ENCODE measurements around the gene RASSF9. TPM values are rescaled to one million over a fixed set of nuclear protein-coding genes. Genes with fewer than 3 reads are reported as not detected.

RASSF9 gene
- total RNA-seq, 1 donor from 2014 or later: not detected

DNA sequence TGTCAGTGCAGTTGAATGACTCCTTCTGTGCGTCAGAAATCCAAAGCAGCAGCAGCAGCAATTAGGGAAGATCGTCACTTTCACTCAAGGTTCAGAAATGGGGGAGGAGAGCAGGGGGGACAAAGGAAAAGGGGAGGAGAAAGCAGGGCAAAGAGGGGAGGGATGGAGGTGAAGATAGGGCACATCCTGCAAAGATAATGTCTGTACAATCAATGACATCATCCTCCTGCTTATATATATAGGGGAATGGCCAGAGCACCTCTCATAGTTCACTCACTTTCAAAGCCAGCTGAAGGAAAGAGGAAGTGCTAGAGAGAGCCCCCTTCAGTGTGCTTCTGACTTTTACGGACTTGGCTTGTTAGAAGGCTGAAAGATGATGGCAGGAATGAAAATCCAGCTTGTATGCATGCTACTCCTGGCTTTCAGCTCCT, 37.8 kb upstream of the RASSF9 start, which contains the start of gene NTS:
NTS (plus strand) TSS at position 265 of the 431 bp plus-strand sequence; CDS start at position 374, 109 bp downstream.
- H3K9me3 Mint-ChIP-seq: no peaks in the 10 kb centered on the region
- no peaks in the 10 kb centered on the region for H3K27me3 Mint-ChIP-seq (ENCODE audit: insufficient read depth, low read depth)
- H4K20me1 ChIP-seq (ENCODE audit: low read depth): no peaks in the 10 kb centered on the region
- no peaks in the 10 kb centered on the region for H3K79me2 ChIP-seq (ENCODE audit: low read depth)
- H3K4me1 ChIP-seq: peaks cover 6% of the 10 kb centered on the region
- peak within 1 kb of the TSS; percentile 43 for H2AFZ ChIP-seq (replicated peaks)
- H3K4me2 ChIP-seq: peak within 1 kb of the TSS; percentile 56
- H3K9me3 ChIP-seq (ENCODE audit: low read depth): no peaks in the 10 kb centered on the region
- no peak within 1 kb of the TSS for H3K9ac ChIP-seq
- peak; percentile 42 for DNase-seq (ENCODE audit: low spot score)
- H3K27me3 ChIP-seq: no peaks in the 10 kb centered on the region
- no peaks in the 10 kb centered on the region for H3K36me3 ChIP-seq
- H3K27ac Mint-ChIP-seq: no peak within 1 kb of the TSS
- peaks cover 6% of the 10 kb centered on the region for H3F3A ChIP-seq (ENCODE audit: low read depth)
- no peak within 1 kb of the TSS for H3K27ac ChIP-seq
- H3K4me3 Mint-ChIP-seq: peak within 1 kb of the TSS; percentile 36
- H3K4me3 ChIP-seq: peak within 1 kb of the TSS; percentile 10
- TF ChIP-seq EZH2phosphoT487 (IDR thresholded peaks at IDR 0.05): no peak
- no peak for TF ChIP-seq EZH2 (IDR thresholded peaks at IDR 0.05)
- TF ChIP-seq, protein P1, sequence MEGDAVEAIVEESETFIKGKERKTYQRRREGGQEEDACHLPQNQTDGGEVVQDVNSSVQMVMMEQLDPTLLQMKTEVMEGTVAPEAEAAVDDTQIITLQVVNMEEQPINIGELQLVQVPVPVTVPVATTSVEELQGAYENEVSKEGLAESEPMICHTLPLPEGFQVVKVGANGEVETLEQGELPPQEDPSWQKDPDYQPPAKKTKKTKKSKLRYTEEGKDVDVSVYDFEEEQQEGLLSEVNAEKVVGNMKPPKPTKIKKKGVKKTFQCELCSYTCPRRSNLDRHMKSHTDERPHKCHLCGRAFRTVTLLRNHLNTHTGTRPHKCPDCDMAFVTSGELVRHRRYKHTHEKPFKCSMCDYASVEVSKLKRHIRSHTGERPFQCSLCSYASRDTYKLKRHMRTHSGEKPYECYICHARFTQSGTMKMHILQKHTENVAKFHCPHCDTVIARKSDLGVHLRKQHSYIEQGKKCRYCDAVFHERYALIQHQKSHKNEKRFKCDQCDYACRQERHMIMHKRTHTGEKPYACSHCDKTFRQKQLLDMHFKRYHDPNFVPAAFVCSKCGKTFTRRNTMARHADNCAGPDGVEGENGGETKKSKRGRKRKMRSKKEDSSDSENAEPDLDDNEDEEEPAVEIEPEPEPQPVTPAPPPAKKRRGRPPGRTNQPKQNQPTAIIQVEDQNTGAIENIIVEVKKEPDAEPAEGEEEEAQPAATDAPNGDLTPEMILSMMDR (IDR thresholded peaks at IDR 0.05): no peak
- H3K4me1 Mint-ChIP-seq: peaks cover 6% of the 10 kb centered on the region
- H3K36me3 Mint-ChIP-seq: no peaks in the 10 kb centered on the region

DNA sequence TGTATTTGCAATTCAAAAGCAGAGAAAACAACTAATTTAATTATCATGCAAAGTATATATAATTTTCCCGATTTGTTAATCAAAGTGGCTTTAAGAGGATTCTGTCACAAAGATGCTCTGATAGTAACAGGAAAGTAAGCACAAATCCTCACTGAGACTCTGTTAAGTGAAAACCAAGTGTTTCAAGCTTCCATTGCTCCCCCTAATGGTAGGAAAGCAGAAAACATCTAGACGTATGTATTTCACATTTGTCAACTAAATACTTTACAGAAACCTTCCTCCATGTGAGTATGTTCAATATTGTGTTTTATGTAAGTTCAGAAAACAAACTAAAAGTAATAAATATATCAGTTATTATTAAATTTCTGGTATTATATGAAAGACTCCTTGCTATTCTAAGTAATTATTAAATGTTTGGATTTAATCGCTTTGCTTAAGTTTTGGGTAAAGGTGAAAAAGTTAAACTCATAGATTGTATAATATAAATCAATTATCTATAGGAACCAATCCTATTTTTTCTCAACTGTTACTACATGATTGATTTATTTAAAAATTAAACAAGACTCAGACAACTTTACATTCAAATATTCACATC, 36.4 kb upstream of the RASSF9 start:
- DNase-seq (ENCODE audit: low spot score): peak; percentile 71
- no peaks in the 10 kb centered on the region for H3K36me3 Mint-ChIP-seq
- no peak overlapping the region for H3K27ac ChIP-seq
- no peaks in the 10 kb centered on the region for H3K9me3 ChIP-seq (ENCODE audit: low read depth)
- H3K4me3 Mint-ChIP-seq: no peak overlapping the region
- TF ChIP-seq, protein P1 (IDR thresholded peaks at IDR 0.05): peak; percentile 83
- no peak for TF ChIP-seq EZH2 (IDR thresholded peaks at IDR 0.05)
- H3K9ac ChIP-seq: no peak overlapping the region
- no peak overlapping the region for H2AFZ ChIP-seq (replicated peaks)
- H3K4me1 Mint-ChIP-seq: peaks cover 6% of the 10 kb centered on the region
- no peak overlapping the region for H3K27ac Mint-ChIP-seq
- no peaks in the 10 kb centered on the region for H3K36me3 ChIP-seq
- H3K9me3 Mint-ChIP-seq: no peaks in the 10 kb centered on the region
- H3K27me3 Mint-ChIP-seq (ENCODE audit: insufficient read depth, low read depth): no peaks in the 10 kb centered on the region
- H3K27me3 ChIP-seq: no peaks in the 10 kb centered on the region
- no peaks in the 10 kb centered on the region for H3K79me2 ChIP-seq (ENCODE audit: low read depth)
- H3K4me3 ChIP-seq: no peak overlapping the region
- H3K4me1 ChIP-seq: peaks cover 6% of the 10 kb centered on the region
- H3K4me2 ChIP-seq: no peak overlapping the region
- H4K20me1 ChIP-seq (ENCODE audit: low read depth): no peaks in the 10 kb centered on the region
- no peaks in the 10 kb centered on the region for H3F3A ChIP-seq (ENCODE audit: low read depth)

DNA sequence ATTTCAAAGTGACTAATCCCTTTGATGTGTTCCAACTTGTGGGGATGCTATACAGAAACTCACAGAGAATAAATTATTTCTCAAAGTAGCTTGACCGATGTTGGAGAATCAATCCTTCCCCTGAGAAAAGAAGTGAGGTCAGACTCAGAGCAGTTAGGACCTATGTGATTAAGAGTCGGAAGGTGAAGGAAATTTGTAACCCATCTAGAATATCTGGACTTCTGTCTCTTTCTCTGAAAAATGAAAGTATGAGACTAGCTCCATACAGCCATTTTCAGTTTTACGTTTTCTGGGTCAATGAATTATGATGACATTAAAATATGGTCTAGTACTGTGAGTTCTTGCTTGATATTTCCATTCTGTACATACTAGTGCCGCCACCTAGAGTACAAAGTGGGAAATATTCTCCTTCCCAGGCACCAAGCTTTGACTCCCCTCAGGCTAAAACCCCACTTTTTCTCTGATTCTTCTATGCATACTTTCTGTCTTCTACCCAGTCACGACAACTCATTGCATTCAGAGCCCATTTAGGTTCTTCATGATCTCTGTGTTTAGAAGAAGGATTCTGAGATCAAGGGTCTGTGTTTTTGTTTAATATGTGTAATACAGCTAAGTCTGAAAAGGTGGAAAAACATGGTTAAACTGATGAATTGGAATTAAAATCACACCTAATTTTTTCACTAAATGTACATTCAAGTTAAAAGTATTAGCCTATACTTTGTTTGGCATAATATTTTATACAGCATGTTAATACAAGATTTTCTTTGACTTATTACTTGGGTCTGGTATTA, 31.0 kb upstream of the RASSF9 start:
- H3K27me3 ChIP-seq: no peaks in the 10 kb centered on the region
- TF ChIP-seq EZH2 (IDR thresholded peaks at IDR 0.05) (no peak), EZH2phosphoT487 (IDR thresholded peaks at IDR 0.05) (no peak)
- TF ChIP-seq, protein P1 (IDR thresholded peaks at IDR 0.05): peak; percentile 74
- Mint-ChIP-seq H3K36me3 (no peaks in the 10 kb centered on the region), H3K4me1 (no peaks in the 10 kb centered on the region), H3K9me3 (no peaks in the 10 kb centered on the region), H3K27ac (no peak overlapping the region), H3K27me3 (ENCODE audit: insufficient read depth, low read depth) (peaks cover 3% of the 10 kb centered on the region), H3K4me3 (no peak overlapping the region)
- H3K4me1 ChIP-seq: peaks cover 5% of the 10 kb centered on the region
- no peaks in the 10 kb centered on the region for H3K36me3 ChIP-seq
- H3K79me2 ChIP-seq (ENCODE audit: low read depth): no peaks in the 10 kb centered on the region
- H3K4me2 ChIP-seq: no peak overlapping the region
- DNase-seq (ENCODE audit: low spot score): peak; percentile 49
- H3K9ac ChIP-seq: no peak overlapping the region
- H3K9me3 ChIP-seq (ENCODE audit: low read depth): no peaks in the 10 kb centered on the region
- H2AFZ ChIP-seq (replicated peaks): peak overlapping the region; percentile 68
- no peaks in the 10 kb centered on the region for H4K20me1 ChIP-seq (ENCODE audit: low read depth)
- H3F3A ChIP-seq (ENCODE audit: low read depth): no peaks in the 10 kb centered on the region
- H3K4me3 ChIP-seq: no peak overlapping the region
- no peak overlapping the region for H3K27ac ChIP-seq
